B cell (primary cell): ENCODE measurements around the gene ATP11C. TPM values are rescaled to one million over a fixed set of nuclear protein-coding genes. Genes with fewer than 3 reads are reported as not detected.

Experiments used
- ATAC-seq: fragments of 200-7000 bp; cut with Tn5 transposase; one replicate; pipeline ENCODE4 v1.10.0; 2021; ENCODE audit warnings: low read depth, mild to moderate bottlenecking, moderate number of reproducible peaks, moderate library complexity
- CTCF ChIA-PET: fragments of 350-600 bp; sonication (Branson Sonifier 250); formaldehyde crosslinking; loops from one replicate; lab custom pipeline; 2021; ENCODE audit warnings: antibody characterized with exemption, inconsistent platforms; lab: Charles Lee
- POLR2A ChIA-PET: fragments of 350-600 bp; sonication (Branson Sonifier 250); formaldehyde crosslinking; loops from one replicate; lab custom pipeline; 2021; ENCODE audit warnings: antibody characterized with exemption; lab: Charles Lee
- DNase-seq: peaks from one replicate; pipeline ENCODE4 v3.0.0; 2013
- H2AFZ ChIP-seq: 2 replicates; pipeline ENCODE4 v1.6.1; 2012; ENCODE audit warnings: mild to moderate bottlenecking, low read depth, low read length; ENCODE audit not compliant: insufficient read depth, poor library complexity, severe bottlenecking
- H3K27ac ChIP-seq, 2 donors: 1 replicate in 1 of 2; 2 replicates in 1 of 2; pipeline ENCODE4 v1.5.1; 2012 to 2013; ENCODE audit warnings: low read length in 2 of 2, mild to moderate bottlenecking in 2 of 2, moderate library complexity in 1 of 2
- H3K27me3 ChIP-seq, 4 experiments: fragments of 200-600 bp in 1 of 4; sonication (generic) in 1 of 4; replicated peaks in 1 of 4; 1 replicate in 2 of 4; 2 replicates in 2 of 4; pipeline versions ENCODE4 v1.6.1 to v1.7.0; 2013 to 2016; ENCODE audit warnings: low read length in 3 of 4, mild to moderate bottlenecking in 2 of 4, mixed read lengths in 1 of 4, moderate library complexity in 1 of 4; ENCODE audit not compliant: insufficient read depth in 4 of 4, control insufficient read depth in 3 of 4; ENCODE audit errors: control extremely low read depth in 1 of 4
- H3K36me3 ChIP-seq, 2 experiments: replicated peaks in 1 of 2; 1 replicate in 1 of 2; 2 replicates in 1 of 2; pipeline versions ENCODE4 v1.6.1 to v1.7.1; 2013; ENCODE audit warnings: low read length in 1 of 2; ENCODE audit not compliant: insufficient read depth in 2 of 2, control insufficient read depth in 1 of 2; ENCODE audit errors: control extremely low read depth in 1 of 2, extremely low read depth in 1 of 2
- H3K4me1 ChIP-seq, 2 donors: fragments of 200-600 bp in 1 of 2; sonication (generic) in 1 of 2; 1 replicate in 1 of 2; 2 replicates in 1 of 2; pipeline versions ENCODE4 v1.5.1 to v1.6.1; 2013 to 2017; ENCODE audit warnings: low read length in 2 of 2; ENCODE audit not compliant: control insufficient read depth in 2 of 2, insufficient read depth in 2 of 2
- H3K4me2 ChIP-seq: replicated peaks from 2 replicates; pipeline ENCODE3; 2012; ENCODE audit warnings: mild to moderate bottlenecking, low read depth, low read length; ENCODE audit not compliant: poor library complexity, severe bottlenecking
- H3K4me3 ChIP-seq, 5 experiments: fragments of 200-600 bp in 1 of 5; sonication (generic) in 1 of 5; 1 replicate in 3 of 5; 2 replicates in 2 of 5; pipeline versions ENCODE4 v1.5.1 to v1.7.0; 2011 to 2016; ENCODE audit warnings: low read length in 4 of 5, mild to moderate bottlenecking in 4 of 5, low read depth in 2 of 5, control low read depth in 1 of 5, moderate library complexity in 1 of 5; ENCODE audit not compliant: insufficient read depth in 1 of 5; ENCODE audit errors: control extremely low read depth in 1 of 5, extremely low read depth in 1 of 5
- H3K79me2 ChIP-seq: fragments of 200-600 bp; sonication (generic); one replicate; pipeline ENCODE4 v1.6.0; 2016; ENCODE audit warnings: low read length; ENCODE audit not compliant: control insufficient read depth, insufficient read depth
- H3K9ac ChIP-seq: fragments of 200-600 bp; sonication (generic); 2 replicates; pipeline ENCODE4 v1.6.1; 2017; ENCODE audit warnings: mild to moderate bottlenecking, low read length, moderate library complexity
- H3K9me3 ChIP-seq, 3 donors: one replicate each; pipeline versions ENCODE4 v1.6.1 to v1.7.1; 2013; ENCODE audit warnings: low read length in 2 of 3; ENCODE audit not compliant: control insufficient read depth in 2 of 3, insufficient read depth in 1 of 3; ENCODE audit errors: control extremely low read depth in 1 of 3
- H4K20me1 ChIP-seq: 2 replicates; pipeline ENCODE4 v1.6.0; 2012; ENCODE audit warnings: mild to moderate bottlenecking, low read length; ENCODE audit not compliant: insufficient read depth, control insufficient read depth, poor library complexity, severe bottlenecking
- H3K27ac Mint-ChIP-seq: one replicate; pipeline ENCODE4 v1.8.0; 2021; ENCODE audit warnings: mixed read lengths
- H3K27me3 Mint-ChIP-seq: one replicate; pipeline ENCODE4 v1.8.0; 2021; ENCODE audit warnings: mixed read lengths
- H3K4me1 Mint-ChIP-seq: one replicate; pipeline ENCODE4 v1.8.0; 2021; ENCODE audit warnings: mixed read lengths
- H3K4me3 Mint-ChIP-seq: one replicate; pipeline ENCODE4 v1.8.0; 2021; ENCODE audit warnings: mixed read lengths
- H3K9me3 Mint-ChIP-seq: one replicate; pipeline ENCODE4 v1.8.0; 2022; ENCODE audit warnings: mixed read lengths; ENCODE audit not compliant: insufficient read depth
- CTCF ChIP-seq: fragments of 200-600 bp; IDR thresholded peaks from one replicate; pipeline ENCODE4 v1.8.0; 2022; ENCODE audit warnings: antibody characterized with exemption, mild to moderate bottlenecking
- EZH2 ChIP-seq: IDR thresholded peaks from 2 replicates; pipeline ENCODE4 v1.6.1; 2012; ENCODE audit warnings: borderline replicate concordance, low read depth, mild to moderate bottlenecking, moderate library complexity, low read length; ENCODE audit not compliant: insufficient read depth, poor library complexity, severe bottlenecking
- WGBS: methylation state at CpG from one replicate; pipeline ENCODE4 v1.1.5; 2013; ENCODE audit warnings: missing lambda C conversion rate; ENCODE audit not compliant: insufficient coverage; 5-methylcytosine and 5-hydroxymethylcytosine counted together
- intact Hi-C: fragments of 100-400 bp; cut with micrococcal nuclease; formaldehyde crosslinking; loops from one replicate; pipeline ENCODE4 v1.10.0; 2022
- polyA plus RNA-seq: library from polyadenylated mRNA; depleted of rRNA; stranded (reverse); fragments of >200 nt; gene quantifications from 2 replicates; pipeline ENCODE4 v1.2.3, GENCODE V29; 2012
- total RNA-seq, 2 donors: library from RNA; stranded (reverse); fragments of 120-200 nt in 1 of 2; gene quantifications; 1 replicate in 1 of 2; 2 replicates in 1 of 2; pipeline versions ENCODE4 v1.2.3 to v1.2.4, GENCODE V29; 2013 to 2022

Gene ATP11C
- total and polyA plus RNA-seq, 2 donors (not counting 1 experiment from before 2014, with no cell fraction given), result 8.5 to 29.2 TPM

- Histone ChIP-seq H2AFZ (no peak overlapping the region), H3K36me3 (no peaks in the 10 kb centered on the region), H3K9me3 (no peaks in the 10 kb centered on the region), H3K79me2 (peaks cover 3% of the 10 kb centered on the region), H4K20me1 (no peaks in the 10 kb centered on the region), H3K4me3 (no peak overlapping the region), H3K4me2 (no peak overlapping the region), H3K27ac (no peak overlapping the region), H3K9ac (no peak overlapping the region), H3K27me3 (no peaks in the 10 kb centered on the region), H3K4me1 (no peaks in the 10 kb centered on the region)
- ATAC-seq, result no peak
- ChIA-PET CTCF (no interaction called here), POLR2A (no interaction called here)
- TF ChIP-seq CTCF (no peak), EZH2 (no peak)
- WGBS, result no CpG with 5 or more reads among the region's 2 CpGs
- H3K9me3 Mint-ChIP-seq, result no peaks in the 10 kb centered on the region
- H3K27ac Mint-ChIP-seq, result no peak overlapping the region
- H3K27me3 Mint-ChIP-seq, result no peaks in the 10 kb centered on the region
- DNase-seq, result no peak
- intact Hi-C loops, result no loop called here
- peaks cover 27% of the 10 kb centered on the region for H3K4me1 Mint-ChIP-seq
- no peak overlapping the region for H3K4me3 Mint-ChIP-seq
These were observed 34.5 kb downstream of the ATP11C start for GRCh38 chrX:139898334-139898733.

- Histone ChIP-seq H3K9ac (no peak overlapping the region), H3K9me3 (peaks cover 0 to 3% (median 0%) of the 10 kb centered on the region in 3 donors), H3K27me3 (no peaks in the 10 kb centered on the region), H4K20me1 (no peaks in the 10 kb centered on the region), H3K79me2 (peaks cover 14% of the 10 kb centered on the region), H3K27ac (no peak overlapping the region), H3K4me2 (no peak overlapping the region), H2AFZ (no peak overlapping the region), H3K36me3 (no peaks in the 10 kb centered on the region), H3K4me3 (no peak overlapping the region), H3K4me1 (peaks cover 0 to 9% of the 10 kb centered on the region in 2 donors)
- ChIA-PET CTCF (no interaction called here), POLR2A (no interaction called here)
- TF ChIP-seq EZH2, result no peak
- no peak for TF ChIP-seq CTCF
- H3K4me1 Mint-ChIP-seq, result peaks cover 30% of the 10 kb centered on the region
- H3K27me3 Mint-ChIP-seq, result no peaks in the 10 kb centered on the region
- intact Hi-C loops, result no loop called here
- DNase-seq (no peak), ATAC-seq (no peak)
- H3K27ac Mint-ChIP-seq, result no peak overlapping the region
- no peak overlapping the region for H3K4me3 Mint-ChIP-seq
- WGBS, result 50% methylated on average over 1 of the region's 2 CpGs
- H3K9me3 Mint-ChIP-seq, result no peaks in the 10 kb centered on the region
These were observed 40.3 kb downstream of the ATP11C start for GRCh38 chrX:139892512-139892911.
